Activated naive CD8-positive, alpha-beta T cell treated with anti-CD3 and anti-CD28 coated beads, Interleukin-2, amount 50 U/mL, for 16 hours (primary cell): ENCODE measurements around the gene ZNF316.

Experiments used
- DNase-seq: peaks from one replicate; pipeline ENCODE4 v3.0.0-alpha.2; 2020; ENCODE audit warnings: low read depth, low spot score

Gene ZNF316

GRCh38 chr7:6636741-6637543 is at the start of gene ZNF316:
TSS of gene ZNF316 (plus strand) at chr7:6637318. CDS start at chr7:6642410, 5,092 bp downstream.
- DNase-seq: no peak

- DNase-seq: no peak
Measured at GRCh38 chr7:6588566-6588965, 48.6 kb upstream of the ZNF316 start.

- DNase-seq: no peak
Measured at GRCh38 chr7:6589151-6589828, 47.8 kb upstream of the ZNF316 start.

- peak; percentile 64 for DNase-seq
Measured at GRCh38 chr7:6589829-6590644, 47.1 kb upstream of the ZNF316 start, which contains the start of gene INTS15. TSS of gene INTS15 (plus strand) at chr7:6590021. CDS start at chr7:6590284, 263 bp downstream.

- DNase-seq: no peak
Measured at GRCh38 chr7:6590645-6591110, 46.4 kb upstream of the ZNF316 start.

GRCh38 chr7:6600093-6600492 is 37.0 kb upstream of the ZNF316 start:
- DNase-seq: no peak

- DNase-seq: no peak
Measured at GRCh38 chr7:6604458-6604857, 32.7 kb upstream of the ZNF316 start.

GRCh38 chr7:6606866-6607583 is 30.1 kb upstream of the ZNF316 start:
- no peak for DNase-seq

- no peak for DNase-seq
Measured at GRCh38 chr7:6607651-6608051, 29.5 kb upstream of the ZNF316 start.

GRCh38 chr7:6608081-6608480 is 29.0 kb upstream of the ZNF316 start:
- no peak for DNase-seq

GRCh38 chr7:6608794-6609193 is 28.3 kb upstream of the ZNF316 start:
- no peak for DNase-seq

GRCh38 chr7:6612819-6613218 is 24.3 kb upstream of the ZNF316 start:
- DNase-seq: no peak

GRCh38 chr7:6613706-6614105 is 23.4 kb upstream of the ZNF316 start:
- DNase-seq: no peak

GRCh38 chr7:6614953-6615722 is 22.0 kb upstream of the ZNF316 start, which contains the start of gene ZNF853:
TSS of gene ZNF853 (plus strand) at chr7:6615610. CDS start at chr7:6616175, 565 bp downstream.
- DNase-seq: no peak

GRCh38 chr7:6615723-6616555 is 21.2 kb upstream of the ZNF316 start:
- DNase-seq: no peak

GRCh38 chr7:6616854-6617643 is 20.1 kb upstream of the ZNF316 start:
- DNase-seq: no peak

- DNase-seq: no peak
Measured at GRCh38 chr7:6618621-6619020, 18.5 kb upstream of the ZNF316 start.

- no peak for DNase-seq
Measured at GRCh38 chr7:6619961-6620360, 17.2 kb upstream of the ZNF316 start.
